ENCODE results near the gene FOXP1. TPM values are rescaled to one million over a fixed set of nuclear protein-coding genes. Genes with fewer than 3 reads are reported as not detected.

The FOXP1 gene
- total and polyA plus RNA-seq, 2 of the 8 experiments (the other 6 are each of a cell fraction or from before 2014, with no cell fraction given): 13.9 to 25.4 TPM

GRCh38 chr3:70988111-70988510 lies 595.4 kb downstream of the FOXP1 start:
- no peaks in the 10 kb centered on the region for H3K79me1 ChIP-seq (ENCODE audit: low read depth, low read length)
- no peak overlapping the region for H3K18ac ChIP-seq (ENCODE audit: extremely low read depth, low read length)
- H3K56ac ChIP-seq (replicated peaks; ENCODE audit: insufficient read length, low read depth, low read length): no peak overlapping the region
- no peak overlapping the region for H3K27ac ChIP-seq (ENCODE audit: low read depth, low read length)
- DNase-seq (ENCODE audit: low read depth in 1 of 2, low spot score in 2 of 2) (no peak), FAIRE-seq (no peak)
- no peaks in the 10 kb centered on the region for H3K23me2 ChIP-seq (ENCODE audit: low read depth, low read length)
- H4K8ac ChIP-seq (ENCODE audit: extremely low read depth, insufficient read depth, low read length): no peak overlapping the region
- ChIA-PET POLR2A (ENCODE audit: partially characterized antibody) (no interaction called here), CTCF (ENCODE audit: partially characterized antibody) (interaction anchor here (0.8 kb wide), 1 partner anchor 19 kb away, joined by 3 read pairs; no protein-coding TSS in a partner anchor)
- no peak overlapping the region for H2BK120ac ChIP-seq (replicated peaks; ENCODE audit: low read depth, low read length)
- H3K9ac ChIP-seq (replicated peaks in 1 of 4; ENCODE audit: extremely low read depth in 1 of 4, low read depth in 3 of 4, low read length in 3 of 4): no peak overlapping the region
- no peak overlapping the region for H3K14ac ChIP-seq (ENCODE audit: insufficient read length)
- no peak overlapping the region for H4K91ac ChIP-seq (replicated peaks; ENCODE audit: insufficient read length, low read length)
- H2AK5ac ChIP-seq (ENCODE audit: low read depth, low read length): no peak overlapping the region
- no peaks in the 10 kb centered on the region for H3K9me3 ChIP-seq (ENCODE audit: insufficient read depth in 2 of 2, low read depth in 1 of 2, low read length in 1 of 2)
- WGBS, 2 experiments (ENCODE audit: extremely low coverage in 1 of 2, insufficient coverage in 1 of 2, insufficient read length in 1 of 2, insufficient replicate concordance in 2 of 2, low coverage in 1 of 2, low lambda C conversion rate in 2 of 2, missing lambda C conversion rate in 1 of 2): 88% methylated on average over 4 of the region's 4 CpGs; no CpG with 5 or more reads in 1 of the 2 experiments
- no peaks in the 10 kb centered on the region for H4K20me1 ChIP-seq (replicated peaks in 1 of 2; ENCODE audit: control insufficient read depth in 1 of 2, insufficient read depth in 2 of 2, low read length in 2 of 2)
- no peak overlapping the region for H3K4me2 ChIP-seq (ENCODE audit: insufficient read depth in 1 of 2, low read depth in 2 of 2, low read length in 2 of 2)
- no peak overlapping the region for H3K4me3 ChIP-seq (ENCODE audit: extremely low read depth in 1 of 4, insufficient read depth in 2 of 4, low read depth in 3 of 4, low read length in 4 of 4)
- H3K23ac ChIP-seq (ENCODE audit: insufficient read length): no peak overlapping the region
- H2BK20ac ChIP-seq (ENCODE audit: low read length): no peak overlapping the region
- H3K79me2 ChIP-seq (ENCODE audit: control insufficient read depth in 1 of 2, insufficient read depth in 2 of 2, low read length in 2 of 2): no peaks in the 10 kb centered on the region
- peaks cover 0 to 4% (median under 1%) of the 10 kb centered on the region in 4 experiments; a peak in 3 of 7 replicates for H3K4me1 ChIP-seq (replicated peaks in 1 of 4; ENCODE audit: control insufficient read depth in 3 of 4, insufficient read depth in 4 of 4, low read length in 3 of 4)
- TF ChIP-seq FOSL1 (IDR thresholded peaks at IDR 0.05; ENCODE audit: insufficient read depth, low read depth, low read length) (no peak), CBX8 (IDR thresholded peaks at IDR 0.05; ENCODE audit: borderline replicate concordance, low read depth, low read length) (no peak), CTBP2 (IDR thresholded peaks at IDR 0.05; ENCODE audit: borderline replicate concordance, insufficient read depth, insufficient read length, low read length) (no peak), BRCA1 (IDR thresholded peaks at IDR 0.05; ENCODE audit: low read depth, low read length) (no peak), JUN (IDR thresholded peaks at IDR 0.05; ENCODE audit: low read depth, low read length) (no peak), POLR2A (IDR thresholded peaks at IDR 0.05; ENCODE audit: control extremely low read depth in 1 of 2, low read depth in 2 of 2, low read length in 2 of 2) (no peak), CREB1 (IDR thresholded peaks at IDR 0.05) (no peak), GTF2F1 (IDR thresholded peaks at IDR 0.05; ENCODE audit: borderline replicate concordance, low read depth, low read length) (no peak)
- H2BK15ac ChIP-seq (ENCODE audit: low read length): no peak overlapping the region
- H2AFZ ChIP-seq (ENCODE audit: low read length): no peak overlapping the region
- no peak overlapping the region for H3K4ac ChIP-seq (replicated peaks; ENCODE audit: insufficient read length, low read depth, low read length)
- H4K5ac ChIP-seq (ENCODE audit: insufficient read length, low read depth, low read length): no peak overlapping the region
- peaks cover 0 to 16% (median 2%) of the 10 kb centered on the region in 4 experiments; a peak in 4 of 8 replicates for H3K36me3 ChIP-seq (ENCODE audit: control insufficient read depth in 2 of 4, insufficient read depth in 4 of 4, low read length in 3 of 4)
- H3K27me3 ChIP-seq (replicated peaks in 1 of 4; ENCODE audit: control insufficient read depth in 3 of 4, extremely low read depth in 1 of 4, insufficient read depth in 3 of 4, low read length in 3 of 4): no peaks in the 10 kb centered on the region
- no peak overlapping the region for H2BK12ac ChIP-seq (ENCODE audit: low read depth, low read length)
- no peak overlapping the region for H2BK5ac ChIP-seq (ENCODE audit: low read depth, low read length)

Measured in H1 (cell line).